ENCODE data around the gene DDX56. TPM values are rescaled to one million over a fixed set of nuclear protein-coding genes. Genes with fewer than 3 reads are reported as not detected.

Gene DDX56
- total RNA-seq, 2 donors from 2014 or later, result 32.2 to 54.1 TPM

GRCh38 chr7:44568771-44569560 lies 4.7 kb downstream of the DDX56 start:
- Histone ChIP-seq H3K27me3 (no peaks in the 10 kb centered on the region), H3K36me3 (replicated peaks in 1 of 2; ENCODE audit: insufficient read depth in 1 of 2, low read depth in 2 of 2) (peaks cover 26 to 45% of the 10 kb centered on the region in 2 donors), H3K9me3 (no peaks in the 10 kb centered on the region), H3K4me1 (peaks cover 14% of the 10 kb centered on the region), H3K27ac (no peak overlapping the region), H3K4me3 (no peak overlapping the region)
- TF ChIP-seq POLR2A (IDR thresholded peaks at IDR 0.05), result no peak
- no peak for TF ChIP-seq CTCF (IDR thresholded peaks at IDR 0.05)
- no peak for ATAC-seq
- intact Hi-C loops (cut with DNase I), result loop anchor here (10.0 kb wide), 1 partner anchor 334 kb away; no protein-coding TSS in a partner anchor
- WGBS, 2 donors, result 89 to 91% methylated on average over 6 to 16 of the region's 17 CpGs
- DNase-seq, result no peak

- DNase-seq (no peak), ATAC-seq (no peak)
- TF ChIP-seq POLR2A (IDR thresholded peaks at IDR 0.05), result no peak
- TF ChIP-seq CTCF (IDR thresholded peaks at IDR 0.05), result no peak
- H3K36me3 ChIP-seq (replicated peaks in 1 of 2; ENCODE audit: insufficient read depth in 1 of 2, low read depth in 2 of 2), result peaks cover 26 to 45% of the 10 kb centered on the region in 2 donors
- no peak overlapping the region for H3K4me3 ChIP-seq
- WGBS, 2 donors, result 92 to 96% methylated on average over 4 to 6 of the region's 6 CpGs
- no peaks in the 10 kb centered on the region for H3K9me3 ChIP-seq
- peaks cover 10% of the 10 kb centered on the region for H3K4me1 ChIP-seq
- intact Hi-C loops (cut with DNase I), result loop anchor here (10.0 kb wide), 1 partner anchor 333 kb away; no protein-coding TSS in a partner anchor
- H3K27ac ChIP-seq, result no peak overlapping the region
- H3K27me3 ChIP-seq, result no peaks in the 10 kb centered on the region
Observed at GRCh38 chr7:44567884-44568283, 5.8 kb downstream of the DDX56 start.

GRCh38 chr7:44566680-44567079 lies 7.0 kb downstream of the DDX56 start:
- WGBS, 2 donors, result 90 to 91% methylated on average over 5 of the region's 5 CpGs
- Histone ChIP-seq H3K27me3 (no peaks in the 10 kb centered on the region), H3K27ac (no peak overlapping the region), H3K36me3 (replicated peaks in 1 of 2; ENCODE audit: insufficient read depth in 1 of 2, low read depth in 2 of 2) (peaks cover 26 to 43% of the 10 kb centered on the region in 2 donors), H3K4me1 (peaks cover 7% of the 10 kb centered on the region), H3K9me3 (no peaks in the 10 kb centered on the region), H3K4me3 (no peak overlapping the region)
- no peak for DNase-seq
- intact Hi-C loops (cut with DNase I), result loop anchor here (10.0 kb wide), 1 partner anchor 332 kb away; no protein-coding TSS in a partner anchor
- no peak for TF ChIP-seq CTCF (IDR thresholded peaks at IDR 0.05)
- ATAC-seq, result no peak

GRCh38 chr7:44565795-44566559 lies 7.7 kb downstream of the DDX56 start:
- DNase-seq, result no peak
- peaks cover 7% of the 10 kb centered on the region for H3K4me1 ChIP-seq
- intact Hi-C loops (cut with DNase I), result loop anchor here (10.0 kb wide), 1 partner anchor 331 kb away; no protein-coding TSS in a partner anchor
- no peak for TF ChIP-seq POLR2A (IDR thresholded peaks at IDR 0.05)
- no peak for TF ChIP-seq CTCF (IDR thresholded peaks at IDR 0.05)
- H3K9me3 ChIP-seq, result no peaks in the 10 kb centered on the region
- 77 to 88% methylated on average over 9 to 16 of the region's 16 CpGs for WGBS, 2 donors
- H3K27me3 ChIP-seq, result no peaks in the 10 kb centered on the region
- H3K36me3 ChIP-seq (replicated peaks in 1 of 2; ENCODE audit: insufficient read depth in 1 of 2, low read depth in 2 of 2), result peaks cover 24 to 36% of the 10 kb centered on the region in 2 donors
- peak; percentile 49 for ATAC-seq
- H3K27ac ChIP-seq, result no peak overlapping the region
- no peak overlapping the region for H3K4me3 ChIP-seq
